Measurements from ENCODE around the gene SHKBP1.

DNA sequence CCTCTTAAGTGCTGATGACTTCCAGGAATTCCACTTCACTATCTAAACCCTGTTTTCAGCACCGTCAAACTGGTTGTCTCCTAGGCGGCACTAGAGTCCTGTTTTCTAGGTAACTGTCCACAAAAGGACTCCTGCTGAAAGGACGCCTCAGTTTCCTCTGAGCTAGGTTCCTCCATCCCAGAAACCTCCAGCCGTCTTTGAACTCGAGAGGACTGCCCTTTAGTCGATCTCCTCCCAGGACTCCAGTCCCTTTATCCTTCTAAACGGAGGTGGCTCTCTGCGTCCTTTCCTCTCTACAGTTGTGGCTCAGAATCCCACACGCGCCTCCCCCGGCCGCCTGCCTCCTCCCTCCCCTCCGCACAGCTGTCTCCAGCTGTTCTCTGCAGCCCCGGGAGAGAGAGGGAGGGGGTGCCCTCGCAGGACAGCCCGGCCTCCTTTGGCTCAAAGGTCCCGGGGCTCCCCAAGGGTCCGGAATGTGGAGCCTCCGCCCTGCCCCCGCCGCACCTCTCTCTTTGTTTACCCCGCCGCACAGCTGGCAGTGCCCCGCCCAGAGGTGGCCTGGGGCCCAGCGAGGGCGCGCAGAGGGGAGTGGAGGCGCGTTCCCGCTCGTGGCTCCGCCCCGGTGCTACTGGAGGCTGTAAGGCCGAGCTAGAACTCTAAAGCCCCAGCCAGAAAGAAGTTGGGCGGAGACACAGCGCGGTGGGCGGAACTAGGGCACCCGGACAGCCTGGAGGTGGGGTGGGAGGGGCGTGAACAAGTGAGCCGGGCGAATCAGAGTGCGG is 26.9 kb downstream of the SHKBP1 start:
- peak; percentile 35; the same call in 1 of the 2 replicates for TF ChIP-seq SIN3B (IDR thresholded peaks at IDR 0.05; ENCODE audit: low read length)
- TF ChIP-seq, protein P1, sequence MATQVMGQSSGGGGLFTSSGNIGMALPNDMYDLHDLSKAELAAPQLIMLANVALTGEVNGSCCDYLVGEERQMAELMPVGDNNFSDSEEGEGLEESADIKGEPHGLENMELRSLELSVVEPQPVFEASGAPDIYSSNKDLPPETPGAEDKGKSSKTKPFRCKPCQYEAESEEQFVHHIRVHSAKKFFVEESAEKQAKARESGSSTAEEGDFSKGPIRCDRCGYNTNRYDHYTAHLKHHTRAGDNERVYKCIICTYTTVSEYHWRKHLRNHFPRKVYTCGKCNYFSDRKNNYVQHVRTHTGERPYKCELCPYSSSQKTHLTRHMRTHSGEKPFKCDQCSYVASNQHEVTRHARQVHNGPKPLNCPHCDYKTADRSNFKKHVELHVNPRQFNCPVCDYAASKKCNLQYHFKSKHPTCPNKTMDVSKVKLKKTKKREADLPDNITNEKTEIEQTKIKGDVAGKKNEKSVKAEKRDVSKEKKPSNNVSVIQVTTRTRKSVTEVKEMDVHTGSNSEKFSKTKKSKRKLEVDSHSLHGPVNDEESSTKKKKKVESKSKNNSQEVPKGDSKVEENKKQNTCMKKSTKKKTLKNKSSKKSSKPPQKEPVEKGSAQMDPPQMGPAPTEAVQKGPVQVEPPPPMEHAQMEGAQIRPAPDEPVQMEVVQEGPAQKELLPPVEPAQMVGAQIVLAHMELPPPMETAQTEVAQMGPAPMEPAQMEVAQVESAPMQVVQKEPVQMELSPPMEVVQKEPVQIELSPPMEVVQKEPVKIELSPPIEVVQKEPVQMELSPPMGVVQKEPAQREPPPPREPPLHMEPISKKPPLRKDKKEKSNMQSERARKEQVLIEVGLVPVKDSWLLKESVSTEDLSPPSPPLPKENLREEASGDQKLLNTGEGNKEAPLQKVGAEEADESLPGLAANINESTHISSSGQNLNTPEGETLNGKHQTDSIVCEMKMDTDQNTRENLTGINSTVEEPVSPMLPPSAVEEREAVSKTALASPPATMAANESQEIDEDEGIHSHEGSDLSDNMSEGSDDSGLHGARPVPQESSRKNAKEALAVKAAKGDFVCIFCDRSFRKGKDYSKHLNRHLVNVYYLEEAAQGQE (IDR thresholded peaks at IDR 0.05; ENCODE audit: borderline replicate concordance in 1 of 2, low read depth in 1 of 2, low read length in 2 of 2) = peak in 1 of 2 experiments; percentile 47; a peak in 2 of 4 replicates
